Liver (tissue), 9 donors: ENCODE measurements around the gene TNNI3K. TPM values are rescaled to one million over a fixed set of nuclear protein-coding genes. Genes with fewer than 3 reads are reported as not detected.

ENCODE experiments used
- DNase-seq: peaks from one replicate; pipeline ENCODE4 v3.0.0-alpha.2; 2017; ENCODE audit warnings: low spot score
- H3K27ac ChIP-seq, 2 donors: one replicate each; pipeline ENCODE4 v1.7.0; 2013; ENCODE audit warnings: inconsistent platforms in 2 of 2, low read length in 2 of 2, control low read depth in 1 of 2, low read depth in 1 of 2, mild to moderate bottlenecking in 1 of 2
- H3K27me3 ChIP-seq, 4 donors: one replicate each; pipeline versions ENCODE4 v1.6.1 to v1.7.0; 2013; ENCODE audit warnings: low read length in 3 of 4, inconsistent platforms in 1 of 4, mild to moderate bottlenecking in 1 of 4, moderate library complexity in 1 of 4; ENCODE audit not compliant: control insufficient read depth in 4 of 4, insufficient read depth in 4 of 4
- H3K36me3 ChIP-seq, 4 donors: one replicate each; pipeline versions ENCODE4 v1.6.1 to v1.7.0; 2013; ENCODE audit warnings: low read length in 3 of 4, mild to moderate bottlenecking in 3 of 4, low read depth in 1 of 4, moderate library complexity in 1 of 4; ENCODE audit not compliant: control insufficient read depth in 4 of 4, insufficient read depth in 3 of 4
- H3K4me1 ChIP-seq, 4 donors: one replicate each; pipeline versions ENCODE4 v1.6.1 to v1.7.0; 2013; ENCODE audit warnings: low read length in 3 of 4, mild to moderate bottlenecking in 3 of 4, moderate library complexity in 1 of 4; ENCODE audit not compliant: control insufficient read depth in 4 of 4, insufficient read depth in 4 of 4
- H3K4me3 ChIP-seq, 3 donors: one replicate each; pipeline versions ENCODE4 v1.6.1 to v1.7.0; 2013; ENCODE audit warnings: low read length in 3 of 3, control low read depth in 1 of 3, low read depth in 1 of 3, mild to moderate bottlenecking in 1 of 3
- H3K9ac ChIP-seq, 2 donors: one replicate each; pipeline ENCODE4 v1.7.0; 2013; ENCODE audit warnings: low read length in 2 of 2, mild to moderate bottlenecking in 2 of 2, moderate library complexity in 2 of 2, control low read depth in 1 of 2, low read depth in 1 of 2
- H3K9me3 ChIP-seq, 4 donors: one replicate each; pipeline versions ENCODE4 v1.6.1 to v1.7.0; 2013; ENCODE audit warnings: low read length in 3 of 4; ENCODE audit not compliant: control insufficient read depth in 4 of 4
- EGR1 ChIP-seq, 2 donors: IDR thresholded peaks; 2 replicates each; pipeline ENCODE4 v1.6.1; 2016 to 2018; ENCODE audit warnings: antibody characterized with exemption in 2 of 2, low read depth in 2 of 2
- FOXA1 ChIP-seq: IDR thresholded peaks from 2 replicates; pipeline ENCODE4 v1.6.1; 2016; ENCODE audit warnings: antibody characterized with exemption
- FOXA2 ChIP-seq: IDR thresholded peaks from 2 replicates; pipeline ENCODE4 v1.6.1; 2016; ENCODE audit warnings: antibody characterized with exemption
- GABPA ChIP-seq, 2 donors: IDR thresholded peaks in 1 of 2; conservative IDR thresholded peaks in 1 of 2; 2 replicates each; pipeline ENCODE4 v1.6.1; 2016; ENCODE audit warnings: antibody characterized with exemption in 2 of 2, mild to moderate bottlenecking in 1 of 2, moderate library complexity in 1 of 2
- HNF4A ChIP-seq, 2 donors: conservative IDR thresholded peaks; 2 replicates each; pipeline ENCODE4 v1.6.1; 2016; ENCODE audit warnings: antibody characterized with exemption in 2 of 2, mild to moderate bottlenecking in 2 of 2
- HNF4G ChIP-seq: IDR thresholded peaks from 2 replicates; pipeline ENCODE4 v1.6.1; 2016; ENCODE audit warnings: antibody characterized with exemption
- JUND ChIP-seq, 2 donors: IDR thresholded peaks; 2 replicates each; pipeline ENCODE4 v1.6.1; 2016; ENCODE audit warnings: antibody characterized with exemption in 2 of 2
- NR2F2 ChIP-seq: IDR thresholded peaks from 2 replicates; pipeline ENCODE4 v1.6.1; 2016; ENCODE audit warnings: antibody characterized with exemption
- RAD21 ChIP-seq, 2 donors: IDR thresholded peaks; 2 replicates each; pipeline ENCODE4 v1.6.1; 2016; ENCODE audit warnings: antibody characterized with exemption in 2 of 2, mild to moderate bottlenecking in 2 of 2
- RXRA ChIP-seq, 2 donors: IDR thresholded peaks; 2 replicates each; pipeline ENCODE4 v1.6.1; 2017 to 2018; ENCODE audit warnings: antibody characterized with exemption in 2 of 2, mild to moderate bottlenecking in 1 of 2
- SP1 ChIP-seq: IDR thresholded peaks from 2 replicates; pipeline ENCODE4 v1.6.1; 2018; ENCODE audit warnings: antibody characterized with exemption, mild to moderate bottlenecking
- TAF1 ChIP-seq: conservative IDR thresholded peaks from 2 replicates; pipeline ENCODE4 v1.6.1; 2016; ENCODE audit warnings: antibody characterized with exemption, mild to moderate bottlenecking
- YY1 ChIP-seq: IDR thresholded peaks from 2 replicates; pipeline ENCODE4 v1.6.1; 2016; ENCODE audit warnings: antibody characterized with exemption, mild to moderate bottlenecking
- WGBS: extraction: QIAGEN DNeasy Blood & Tissue Kit; methylation state at CpG from one replicate; pipeline ENCODE4 v1.1.7; 2013; 5-methylcytosine and 5-hydroxymethylcytosine counted together
- polyA plus RNA-seq, 2 donors: library from polyadenylated mRNA; stranded (reverse) in 1 of 2; unstranded in 1 of 2; fragments of 200-250 nt in 1 of 2; fragments of >200 nt in 1 of 2; fragmentation: Nextera tagmentation in 1 of 2; extraction: Ambion mirVana in 1 of 2; gene quantifications; one replicate each; pipeline versions ENCODE4 v1.2.1 to v1.2.3, GENCODE V29; 2013 to 2015
- total RNA-seq, 2 donors: library from RNA; depleted of rRNA; stranded (reverse); fragments of >200 nt; gene quantifications; one replicate each; pipeline ENCODE4 v1.2.3, GENCODE V29; 2014
- TF ChIP-seq, protein P1 (sequence below): IDR thresholded peaks from 2 replicates; pipeline ENCODE4 v1.6.1; 2016; ENCODE audit warnings: antibody characterized with exemption
- TF ChIP-seq, protein P2 (sequence below): IDR thresholded peaks from 2 replicates; pipeline ENCODE4 v1.6.1; 2016; ENCODE audit warnings: antibody characterized with exemption
- TF ChIP-seq, protein P3 (sequence below): IDR thresholded peaks from 2 replicates; pipeline ENCODE4 v1.6.1; 2016; ENCODE audit warnings: antibody characterized with exemption, mild to moderate bottlenecking
- TF ChIP-seq, protein P4 (sequence below): fragments of 150-350 bp; IDR thresholded peaks from 2 replicates; pipeline ENCODE4 v1.5.1; 2017; ENCODE audit warnings: improper control_type of control experiment, low read depth, low read length; ENCODE audit not compliant: missing input control
- TF ChIP-seq, protein P5 (sequence below): IDR thresholded peaks from 2 replicates; pipeline ENCODE4 v1.6.1; 2016; ENCODE audit warnings: antibody characterized with exemption
- donor health status: healthy.
- donor health status: healthy.
- donor health status: healthy.
- donor health status: healthy.
- donor health status: healthy.

Gene TNNI3K
- total and polyA plus RNA-seq, 4 donors = 0.09 to 0.10 TPM; not detected in 2

DNA sequence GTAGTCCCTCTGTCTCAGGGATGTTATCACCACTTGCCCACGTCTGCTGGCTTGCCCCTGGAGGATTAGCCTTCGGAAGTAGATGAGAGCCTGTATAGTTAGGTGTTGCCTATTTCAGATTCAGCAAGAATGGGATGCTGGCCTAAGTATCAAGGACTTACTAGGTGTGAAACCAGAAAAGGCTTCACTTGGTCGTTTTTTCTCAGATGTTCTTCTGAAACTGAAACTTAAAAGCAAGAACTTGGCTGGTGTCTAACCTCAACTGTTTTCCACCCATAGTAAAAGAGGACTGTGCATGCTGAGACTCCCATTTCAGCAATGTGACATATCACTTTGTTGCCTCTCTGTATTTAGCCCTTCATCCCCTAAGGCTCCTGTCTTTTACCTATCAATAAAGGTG lies 344.2 kb downstream of the TNNI3K start:
- TF ChIP-seq TAF1 = no peak
- no peak for TF ChIP-seq RXRA (IDR thresholded peaks at IDR 0.05)
- TF ChIP-seq, protein P1, sequence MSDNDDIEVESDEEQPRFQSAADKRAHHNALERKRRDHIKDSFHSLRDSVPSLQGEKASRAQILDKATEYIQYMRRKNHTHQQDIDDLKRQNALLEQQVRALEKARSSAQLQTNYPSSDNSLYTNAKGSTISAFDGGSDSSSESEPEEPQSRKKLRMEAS = no peak
- TF ChIP-seq GABPA (IDR thresholded peaks at IDR 0.05 in 1 of 2, conservative IDR thresholded peaks at IDR 0.05 in 1 of 2) = no peak
- no peak for TF ChIP-seq RAD21 (IDR thresholded peaks at IDR 0.05)
- no peak for TF ChIP-seq YY1
- TF ChIP-seq HNF4G = no peak
- TF ChIP-seq, protein P2, sequence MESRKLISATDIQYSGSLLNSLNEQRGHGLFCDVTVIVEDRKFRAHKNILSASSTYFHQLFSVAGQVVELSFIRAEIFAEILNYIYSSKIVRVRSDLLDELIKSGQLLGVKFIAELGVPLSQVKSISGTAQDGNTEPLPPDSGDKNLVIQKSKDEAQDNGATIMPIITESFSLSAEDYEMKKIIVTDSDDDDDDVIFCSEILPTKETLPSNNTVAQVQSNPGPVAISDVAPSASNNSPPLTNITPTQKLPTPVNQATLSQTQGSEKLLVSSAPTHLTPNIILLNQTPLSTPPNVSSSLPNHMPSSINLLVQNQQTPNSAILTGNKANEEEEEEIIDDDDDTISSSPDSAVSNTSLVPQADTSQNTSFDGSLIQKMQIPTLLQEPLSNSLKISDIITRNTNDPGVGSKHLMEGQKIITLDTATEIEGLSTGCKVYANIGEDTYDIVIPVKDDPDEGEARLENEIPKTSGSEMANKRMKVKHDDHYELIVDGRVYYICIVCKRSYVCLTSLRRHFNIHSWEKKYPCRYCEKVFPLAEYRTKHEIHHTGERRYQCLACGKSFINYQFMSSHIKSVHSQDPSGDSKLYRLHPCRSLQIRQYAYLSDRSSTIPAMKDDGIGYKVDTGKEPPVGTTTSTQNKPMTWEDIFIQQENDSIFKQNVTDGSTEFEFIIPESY = no peak
- TF ChIP-seq, protein P3, sequence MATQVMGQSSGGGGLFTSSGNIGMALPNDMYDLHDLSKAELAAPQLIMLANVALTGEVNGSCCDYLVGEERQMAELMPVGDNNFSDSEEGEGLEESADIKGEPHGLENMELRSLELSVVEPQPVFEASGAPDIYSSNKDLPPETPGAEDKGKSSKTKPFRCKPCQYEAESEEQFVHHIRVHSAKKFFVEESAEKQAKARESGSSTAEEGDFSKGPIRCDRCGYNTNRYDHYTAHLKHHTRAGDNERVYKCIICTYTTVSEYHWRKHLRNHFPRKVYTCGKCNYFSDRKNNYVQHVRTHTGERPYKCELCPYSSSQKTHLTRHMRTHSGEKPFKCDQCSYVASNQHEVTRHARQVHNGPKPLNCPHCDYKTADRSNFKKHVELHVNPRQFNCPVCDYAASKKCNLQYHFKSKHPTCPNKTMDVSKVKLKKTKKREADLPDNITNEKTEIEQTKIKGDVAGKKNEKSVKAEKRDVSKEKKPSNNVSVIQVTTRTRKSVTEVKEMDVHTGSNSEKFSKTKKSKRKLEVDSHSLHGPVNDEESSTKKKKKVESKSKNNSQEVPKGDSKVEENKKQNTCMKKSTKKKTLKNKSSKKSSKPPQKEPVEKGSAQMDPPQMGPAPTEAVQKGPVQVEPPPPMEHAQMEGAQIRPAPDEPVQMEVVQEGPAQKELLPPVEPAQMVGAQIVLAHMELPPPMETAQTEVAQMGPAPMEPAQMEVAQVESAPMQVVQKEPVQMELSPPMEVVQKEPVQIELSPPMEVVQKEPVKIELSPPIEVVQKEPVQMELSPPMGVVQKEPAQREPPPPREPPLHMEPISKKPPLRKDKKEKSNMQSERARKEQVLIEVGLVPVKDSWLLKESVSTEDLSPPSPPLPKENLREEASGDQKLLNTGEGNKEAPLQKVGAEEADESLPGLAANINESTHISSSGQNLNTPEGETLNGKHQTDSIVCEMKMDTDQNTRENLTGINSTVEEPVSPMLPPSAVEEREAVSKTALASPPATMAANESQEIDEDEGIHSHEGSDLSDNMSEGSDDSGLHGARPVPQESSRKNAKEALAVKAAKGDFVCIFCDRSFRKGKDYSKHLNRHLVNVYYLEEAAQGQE = no peak
- no peak for TF ChIP-seq FOXA1
- TF ChIP-seq FOXA2 = no peak
- TF ChIP-seq NR2F2 = no peak
- TF ChIP-seq HNF4A (conservative IDR thresholded peaks at IDR 0.05) = no peak
- no peak for TF ChIP-seq JUND (IDR thresholded peaks at IDR 0.05)
- no peak for TF ChIP-seq EGR1 (IDR thresholded peaks at IDR 0.05; ENCODE audit: low read depth in 2 of 2)
- TF ChIP-seq, protein P4, sequence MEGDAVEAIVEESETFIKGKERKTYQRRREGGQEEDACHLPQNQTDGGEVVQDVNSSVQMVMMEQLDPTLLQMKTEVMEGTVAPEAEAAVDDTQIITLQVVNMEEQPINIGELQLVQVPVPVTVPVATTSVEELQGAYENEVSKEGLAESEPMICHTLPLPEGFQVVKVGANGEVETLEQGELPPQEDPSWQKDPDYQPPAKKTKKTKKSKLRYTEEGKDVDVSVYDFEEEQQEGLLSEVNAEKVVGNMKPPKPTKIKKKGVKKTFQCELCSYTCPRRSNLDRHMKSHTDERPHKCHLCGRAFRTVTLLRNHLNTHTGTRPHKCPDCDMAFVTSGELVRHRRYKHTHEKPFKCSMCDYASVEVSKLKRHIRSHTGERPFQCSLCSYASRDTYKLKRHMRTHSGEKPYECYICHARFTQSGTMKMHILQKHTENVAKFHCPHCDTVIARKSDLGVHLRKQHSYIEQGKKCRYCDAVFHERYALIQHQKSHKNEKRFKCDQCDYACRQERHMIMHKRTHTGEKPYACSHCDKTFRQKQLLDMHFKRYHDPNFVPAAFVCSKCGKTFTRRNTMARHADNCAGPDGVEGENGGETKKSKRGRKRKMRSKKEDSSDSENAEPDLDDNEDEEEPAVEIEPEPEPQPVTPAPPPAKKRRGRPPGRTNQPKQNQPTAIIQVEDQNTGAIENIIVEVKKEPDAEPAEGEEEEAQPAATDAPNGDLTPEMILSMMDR = no peak
- no peak for TF ChIP-seq SP1
- no peak overlapping the region for H3K27ac ChIP-seq
- WGBS = 69% methylated on average over 3 of the region's 3 CpGs
- no peaks in the 10 kb centered on the region for H3K4me1 ChIP-seq
- H3K4me3 ChIP-seq = no peak overlapping the region
- no peaks in the 10 kb centered on the region for H3K27me3 ChIP-seq
- H3K9ac ChIP-seq = no peak overlapping the region
- H3K9me3 ChIP-seq = no peaks in the 10 kb centered on the region
- no peaks in the 10 kb centered on the region for H3K36me3 ChIP-seq
- no peak for DNase-seq

DNA sequence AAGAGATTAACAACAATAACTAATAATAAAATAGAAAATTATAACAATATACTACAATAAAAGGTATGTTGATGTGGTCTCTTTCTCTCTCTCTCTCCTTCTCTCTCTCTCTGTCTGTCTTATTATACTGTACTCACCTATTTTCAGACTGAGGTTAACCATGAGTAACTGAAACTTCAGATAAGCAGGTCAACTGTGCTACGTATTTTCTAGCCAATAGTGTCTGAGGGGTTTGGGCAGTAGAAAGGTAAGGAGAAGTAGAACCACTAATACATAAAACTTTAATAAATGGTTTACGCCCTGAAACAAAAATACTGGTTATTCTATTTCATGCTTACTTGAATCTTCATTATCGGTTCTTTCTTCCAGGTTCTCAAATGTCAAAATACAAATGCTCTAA lies 348.2 kb downstream of the TNNI3K start:
- no peak for DNase-seq
- no peaks in the 10 kb centered on the region for H3K36me3 ChIP-seq
- no peak overlapping the region for H3K27ac ChIP-seq
- no peak overlapping the region for H3K4me3 ChIP-seq
- WGBS = 92% methylated on average over 3 of the region's 3 CpGs
- no peaks in the 10 kb centered on the region for H3K9me3 ChIP-seq
- no peak overlapping the region for H3K9ac ChIP-seq
- H3K27me3 ChIP-seq = no peaks in the 10 kb centered on the region
- peaks cover 0 to 7% (median 3%) of the 10 kb centered on the region in 4 donors for H3K4me1 ChIP-seq
- no peak for TF ChIP-seq EGR1 (IDR thresholded peaks at IDR 0.05; ENCODE audit: low read depth in 2 of 2)
- TF ChIP-seq, protein P2 = no peak
- no peak for TF ChIP-seq RAD21 (IDR thresholded peaks at IDR 0.05)
- TF ChIP-seq GABPA (IDR thresholded peaks at IDR 0.05 in 1 of 2, conservative IDR thresholded peaks at IDR 0.05 in 1 of 2) = no peak
- no peak for TF ChIP-seq FOXA1
- TF ChIP-seq HNF4A (conservative IDR thresholded peaks at IDR 0.05) = no peak
- TF ChIP-seq, protein P5, sequence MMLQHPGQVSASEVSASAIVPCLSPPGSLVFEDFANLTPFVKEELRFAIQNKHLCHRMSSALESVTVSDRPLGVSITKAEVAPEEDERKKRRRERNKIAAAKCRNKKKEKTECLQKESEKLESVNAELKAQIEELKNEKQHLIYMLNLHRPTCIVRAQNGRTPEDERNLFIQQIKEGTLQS = no peak
- no peak for TF ChIP-seq TAF1
- TF ChIP-seq JUND (IDR thresholded peaks at IDR 0.05) = no peak
- TF ChIP-seq, protein P3 = no peak
- TF ChIP-seq, protein P1 = no peak
